AG04450 (cell line): ENCODE data around the gene TRAPPC1. TPM values are rescaled to one million over a fixed set of nuclear protein-coding genes. Genes with fewer than 3 reads are reported as not detected.

Experiments used
- CTCF ChIA-PET: fragments of 300-600, 350-600 bp; formaldehyde crosslinking; extraction: SDS; loops from one replicate; lab custom pipeline; 2022; ENCODE audit warnings: antibody characterized with exemption, inconsistent platforms; lab: Charles Lee
- POLR2A ChIA-PET: fragments of 350-600 bp; formaldehyde crosslinking; extraction: SDS; loops from one replicate; lab custom pipeline; 2021; ENCODE audit warnings: antibody characterized with exemption, inconsistent platforms; lab: Yijun Ruan, JAX
- DNase-seq: peaks from one replicate; pipeline ENCODE4 v3.0.0-alpha.2; 2011; ENCODE audit warnings: low read depth, low spot score
- H3K27ac ChIP-seq: one replicate; pipeline ENCODE4 v1.5.1; 2012; ENCODE audit warnings: low read depth, low read length, control low read depth
- H3K27me3 ChIP-seq: one replicate; pipeline ENCODE4 v1.6.0; 2012; ENCODE audit warnings: low read length; ENCODE audit not compliant: control insufficient read depth, insufficient read depth
- H3K4me3 ChIP-seq: 2 replicates; pipeline ENCODE4 v1.5.1; 2011; ENCODE audit warnings: mild to moderate bottlenecking, low read depth, low read length, control low read depth
- H3K9me3 ChIP-seq: 2 replicates; pipeline ENCODE4 v1.5.1; 2012; ENCODE audit warnings: low read length; ENCODE audit not compliant: control insufficient read depth, insufficient read depth
- polyA plus RNA-seq: library from polyadenylated mRNA; depleted of rRNA; stranded (reverse); fragments of >200 nt; gene quantifications from 2 replicates; pipeline ENCODE4 v1.2.3, GENCODE V29; 2011; rRNA removed
- small RNA-seq: library from RNA; depleted of rRNA; stranded (forward); fragments of <200 nt; gene quantifications from one replicate; pipeline ENCODE3, GENCODE V24; 2012; ENCODE audit warnings: low read depth; ENCODE audit not compliant: insufficient read length
- TF ChIP-seq, protein P1 (sequence below): IDR thresholded peaks from 2 replicates; pipeline ENCODE4 v1.5.1; 2011; ENCODE audit warnings: low read depth, low read length, control low read depth, inconsistent platforms

Gene TRAPPC1
- polyA plus RNA-seq, 1 experiment, result 202 TPM

DNA sequence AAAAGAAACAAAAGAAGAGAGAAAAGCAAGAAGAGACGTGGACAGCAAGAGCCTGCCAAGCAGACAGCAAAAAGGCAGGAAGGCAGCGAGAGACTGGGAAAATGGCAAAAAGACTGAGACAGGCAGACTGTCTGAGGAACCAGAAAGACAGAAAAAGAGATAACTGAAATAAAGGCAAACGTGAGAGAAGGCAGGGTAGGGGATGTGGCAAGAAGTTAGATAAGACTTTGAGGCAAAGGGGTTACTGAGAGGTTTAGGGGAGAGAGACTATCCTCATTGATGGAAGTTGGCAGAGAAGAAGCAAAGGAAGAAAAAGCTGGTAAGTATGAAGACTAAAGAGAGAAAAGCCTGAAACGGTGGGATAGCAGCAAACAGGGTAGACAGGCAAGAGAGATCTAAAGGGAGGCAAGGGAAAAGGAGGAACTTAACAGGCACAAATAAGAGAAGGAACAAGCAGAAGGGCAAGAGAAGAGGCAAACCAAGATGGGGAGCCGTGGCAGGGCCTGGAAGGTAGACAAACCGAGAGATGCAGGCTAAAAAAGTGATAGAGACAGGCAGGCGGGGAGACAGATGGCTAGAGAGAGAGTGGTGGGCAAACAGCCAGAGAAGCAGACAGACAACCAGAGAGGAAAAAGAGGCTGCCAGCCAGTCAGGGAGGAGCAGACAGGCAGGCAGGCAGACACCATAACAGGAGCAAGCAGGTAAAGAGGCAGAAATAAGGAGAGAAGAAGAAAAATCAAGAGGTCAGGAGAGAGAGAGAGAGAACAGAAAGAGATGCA, 50.3 kb downstream of the TRAPPC1 start:
- ChIA-PET POLR2A (no interaction called here), CTCF (no interaction called here)
- no peak for DNase-seq
- H3K27ac ChIP-seq, result no peak overlapping the region
- TF ChIP-seq, protein P1, sequence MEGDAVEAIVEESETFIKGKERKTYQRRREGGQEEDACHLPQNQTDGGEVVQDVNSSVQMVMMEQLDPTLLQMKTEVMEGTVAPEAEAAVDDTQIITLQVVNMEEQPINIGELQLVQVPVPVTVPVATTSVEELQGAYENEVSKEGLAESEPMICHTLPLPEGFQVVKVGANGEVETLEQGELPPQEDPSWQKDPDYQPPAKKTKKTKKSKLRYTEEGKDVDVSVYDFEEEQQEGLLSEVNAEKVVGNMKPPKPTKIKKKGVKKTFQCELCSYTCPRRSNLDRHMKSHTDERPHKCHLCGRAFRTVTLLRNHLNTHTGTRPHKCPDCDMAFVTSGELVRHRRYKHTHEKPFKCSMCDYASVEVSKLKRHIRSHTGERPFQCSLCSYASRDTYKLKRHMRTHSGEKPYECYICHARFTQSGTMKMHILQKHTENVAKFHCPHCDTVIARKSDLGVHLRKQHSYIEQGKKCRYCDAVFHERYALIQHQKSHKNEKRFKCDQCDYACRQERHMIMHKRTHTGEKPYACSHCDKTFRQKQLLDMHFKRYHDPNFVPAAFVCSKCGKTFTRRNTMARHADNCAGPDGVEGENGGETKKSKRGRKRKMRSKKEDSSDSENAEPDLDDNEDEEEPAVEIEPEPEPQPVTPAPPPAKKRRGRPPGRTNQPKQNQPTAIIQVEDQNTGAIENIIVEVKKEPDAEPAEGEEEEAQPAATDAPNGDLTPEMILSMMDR, result no peak
- H3K9me3 ChIP-seq, result no peaks in the 10 kb centered on the region; the same call in 1 of the 2 replicates
- no peak overlapping the region for H3K4me3 ChIP-seq
- H3K27me3 ChIP-seq, result no peaks in the 10 kb centered on the region

Small RNAs within 50 kb of the gene (small RNA-seq; reads per million reads assigned to genes)
- gene SCARNA21, result 1.6 reads per million

Other genes starting within 250 kb of the TRAPPC1 start
- gene TP53, start 244.5 kb downstream of the TRAPPC1 start, polyA plus RNA-seq, result 40.7 and 48.9 TPM in 2 replicates
- gene WRAP53, start 243.5 kb downstream of the TRAPPC1 start, polyA plus RNA-seq, result 4.1 and 4.5 TPM in 2 replicates
- gene EFNB3, start 226.7 kb downstream of the TRAPPC1 start, polyA plus RNA-seq, result 7.2 and 7.7 TPM in 2 replicates
- gene DNAH2, start 214.2 kb downstream of the TRAPPC1 start, polyA plus RNA-seq, result 0.04 and 0.06 TPM in 2 replicates
- 2.0 and 2.4 TPM in 2 replicates for gene KDM6B, start 97.7 kb downstream of the TRAPPC1 start, polyA plus RNA-seq
- 0.29 and 0.45 TPM in 2 replicates for gene TMEM88, start 76.9 kb downstream of the TRAPPC1 start, polyA plus RNA-seq
- gene NAA38, start 74.4 kb downstream of the TRAPPC1 start, polyA plus RNA-seq, result 49.3 and 59.0 TPM in 2 replicates
- gene CYB5D1, start 73.9 kb downstream of the TRAPPC1 start, polyA plus RNA-seq, result 6.9 and 8.1 TPM in 2 replicates
- gene CHD3, start 43.2 kb downstream of the TRAPPC1 start, polyA plus RNA-seq, result 50.0 and 68.6 TPM in 2 replicates
- 1.3 and 1.4 TPM in 2 replicates for gene RNF227, start 15.7 kb downstream of the TRAPPC1 start, polyA plus RNA-seq
- 2.2 and 3.1 TPM in 2 replicates for gene KCNAB3, start 2.1 kb downstream of the TRAPPC1 start, polyA plus RNA-seq
- 11.3 and 12.9 TPM in 2 replicates for gene CNTROB, start 260 bp upstream of the TRAPPC1 start, polyA plus RNA-seq
- not detected in 2 replicates for gene GUCY2D, start 70.7 kb upstream of the TRAPPC1 start, polyA plus RNA-seq
- not detected in 2 replicates for gene ALOX15B, start 107.1 kb upstream of the TRAPPC1 start, polyA plus RNA-seq
- gene ALOX12B, start 155.8 kb upstream of the TRAPPC1 start, polyA plus RNA-seq, result not detected in 2 replicates
- 0.04 and 0.05 TPM in 2 replicates for gene ALOXE3, start 186.6 kb upstream of the TRAPPC1 start, polyA plus RNA-seq
- not detected in 2 replicates for gene HES7, start 192.2 kb upstream of the TRAPPC1 start, polyA plus RNA-seq
- gene PER1, start 220.5 kb upstream of the TRAPPC1 start, polyA plus RNA-seq, result 3.1 and 5.5 TPM in 2 replicates
- gene VAMP2, start 231.0 kb upstream of the TRAPPC1 start, polyA plus RNA-seq, result 20.8 and 24.3 TPM in 2 replicates
- 8.7 and 9.6 TPM in 2 replicates for gene TMEM107, start 244.4 kb upstream of the TRAPPC1 start, polyA plus RNA-seq